Left forelimb (tissue), 1 donor: Measurements from ENCODE around the gene CCNJL.

Experiments
- DNase-seq: peaks from one replicate; pipeline ENCODE4 v3.0.0-alpha.2; 2018; ENCODE audit warnings: low spot score

The CCNJL gene

DNA sequence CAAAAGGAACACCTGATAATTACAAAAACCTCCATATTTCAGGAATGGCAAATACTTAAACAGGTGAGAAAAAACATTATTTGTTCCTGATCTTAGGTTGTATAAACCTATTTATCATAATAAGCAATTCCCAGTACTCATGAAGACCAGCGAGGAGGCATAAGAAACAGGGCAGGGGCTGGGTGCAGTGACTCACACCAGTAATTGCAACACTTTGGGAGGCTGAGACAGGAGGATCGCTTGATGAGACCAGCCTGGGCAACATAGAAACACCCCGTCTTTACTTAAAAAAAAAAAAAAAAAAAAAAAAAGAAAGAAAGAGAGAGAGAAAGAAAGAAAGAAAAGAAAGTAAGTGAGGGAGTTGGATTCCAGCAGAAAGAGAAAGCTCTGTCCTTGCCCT, 21.6 kb downstream of the CCNJL start:
- no peak for DNase-seq

GRCh38 chr5:160289721-160290120, 22.6 kb downstream of the CCNJL start:
- peak; percentile 44 for DNase-seq

DNA sequence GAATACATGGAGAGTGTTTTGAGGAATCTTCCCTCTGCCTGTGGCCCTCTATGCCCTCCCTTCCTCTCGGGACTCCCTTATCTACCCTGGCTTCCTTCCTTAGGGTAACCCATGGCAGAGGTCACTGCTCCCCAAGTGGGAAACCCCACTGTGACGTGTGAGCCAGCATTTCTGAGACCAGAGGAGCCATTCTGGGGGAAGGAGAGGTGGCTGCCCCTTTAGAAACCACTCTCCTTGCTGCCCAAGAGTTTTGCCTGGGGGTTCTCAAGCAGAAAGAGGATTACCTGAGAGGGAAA, 23.1 kb downstream of the CCNJL start:
- no peak for DNase-seq

- DNase-seq, result no peak
These were observed 24.8 kb downstream of the CCNJL start for GRCh38 chr5:160287378-160288051.

DNA sequence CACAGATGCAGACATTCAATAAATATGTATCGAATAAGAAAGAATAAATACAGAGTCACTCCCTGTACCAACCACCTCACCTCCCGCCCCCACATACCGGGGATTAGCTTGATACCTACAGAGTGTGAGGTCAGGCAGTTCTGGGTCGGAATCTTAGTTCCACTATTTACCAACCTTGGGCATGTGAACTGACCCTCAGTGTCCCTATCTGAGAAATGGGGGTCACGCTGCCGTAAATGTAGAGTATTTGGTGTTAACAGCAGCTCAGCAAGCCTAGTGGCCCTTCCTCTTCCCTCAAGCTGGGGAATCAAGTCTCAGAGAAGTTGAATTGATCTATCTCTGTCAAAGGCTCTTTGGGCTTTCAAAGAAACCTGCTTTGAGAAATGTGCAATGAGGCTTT, 25.4 kb downstream of the CCNJL start:
- no peak for DNase-seq

- DNase-seq, result no peak
These were observed 27.0 kb downstream of the CCNJL start for GRCh38 chr5:160285316-160285715.

GRCh38 chr5:160284291-160284873, 28.0 kb downstream of the CCNJL start:
- no peak for DNase-seq

DNA sequence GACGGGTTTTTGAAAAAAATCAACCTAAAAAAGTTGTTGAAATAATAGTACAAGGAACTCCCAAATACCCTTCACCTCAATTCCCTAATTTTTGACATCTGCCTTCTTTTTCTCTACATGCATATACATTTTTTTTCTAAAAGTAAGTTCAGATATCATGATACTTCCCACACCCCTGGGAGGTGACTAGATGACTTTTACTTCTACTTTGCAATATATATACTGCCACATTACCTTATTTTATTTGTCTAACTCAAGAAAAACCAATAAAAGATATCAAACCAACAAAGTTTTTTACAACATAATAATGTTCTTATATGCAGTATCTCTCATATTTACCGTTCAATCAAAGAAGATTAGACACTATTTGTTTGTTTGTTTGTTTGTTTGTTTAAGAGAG, 31.1 kb downstream of the CCNJL start:
- no peak for DNase-seq

GRCh38 chr5:160280384-160281095, 31.8 kb downstream of the CCNJL start:
- no peak for DNase-seq

DNA sequence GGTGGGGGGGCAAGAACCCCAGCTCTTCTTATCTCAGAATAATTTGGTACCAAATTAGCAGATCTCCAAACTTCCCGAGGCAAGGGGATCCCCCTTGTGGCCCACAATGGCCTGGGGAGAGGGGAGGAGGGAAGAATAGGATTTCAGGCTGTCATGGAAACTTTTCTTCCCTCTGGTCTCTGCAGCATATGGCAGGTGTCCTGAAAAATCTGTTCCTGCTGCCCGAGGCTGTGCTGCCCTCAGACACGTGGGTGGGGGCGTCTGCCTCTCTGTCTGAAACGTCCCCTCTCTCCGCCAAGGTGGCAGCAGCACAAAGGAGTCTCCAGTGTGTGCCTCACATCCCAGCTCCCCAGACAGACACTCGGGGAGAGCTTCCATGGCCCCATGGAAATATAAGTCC, 34.0 kb downstream of the CCNJL start:
- no peak for DNase-seq

GRCh38 chr5:160274483-160274931, 37.9 kb downstream of the CCNJL start:
- DNase-seq, result no peak

DNA sequence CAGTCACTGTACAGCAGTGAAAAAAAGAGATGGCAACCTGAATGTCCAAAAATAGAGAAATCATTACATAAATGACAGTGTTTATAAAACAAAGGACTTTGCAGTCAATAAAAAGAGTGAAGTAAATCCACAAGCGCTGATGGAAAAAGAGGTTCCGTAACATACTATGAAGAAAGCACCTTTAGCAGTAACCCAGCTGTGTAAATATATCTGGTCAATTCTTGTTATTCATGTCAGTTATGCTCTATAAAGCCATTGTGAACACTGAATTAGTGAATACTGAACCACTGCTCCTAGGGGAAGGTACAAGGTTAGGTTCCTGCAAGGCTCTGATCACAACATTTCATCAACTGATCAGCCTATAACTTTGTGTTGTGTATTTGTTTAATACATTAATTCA, 39.5 kb downstream of the CCNJL start:
- no peak for DNase-seq

GRCh38 chr5:160272264-160272663, 40.1 kb downstream of the CCNJL start:
- no peak for DNase-seq

GRCh38 chr5:160271836-160272235, 40.5 kb downstream of the CCNJL start:
- DNase-seq, result no peak

- no peak for DNase-seq
These were observed 41.0 kb downstream of the CCNJL start for GRCh38 chr5:160271396-160271795.

- no peak for DNase-seq
These were observed 41.7 kb downstream of the CCNJL start for GRCh38 chr5:160270704-160271103.

- DNase-seq, result no peak
These were observed 43.3 kb downstream of the CCNJL start for GRCh38 chr5:160269017-160269416.

- DNase-seq, result no peak
These were observed 44.2 kb downstream of the CCNJL start for GRCh38 chr5:160268121-160268520.

DNA sequence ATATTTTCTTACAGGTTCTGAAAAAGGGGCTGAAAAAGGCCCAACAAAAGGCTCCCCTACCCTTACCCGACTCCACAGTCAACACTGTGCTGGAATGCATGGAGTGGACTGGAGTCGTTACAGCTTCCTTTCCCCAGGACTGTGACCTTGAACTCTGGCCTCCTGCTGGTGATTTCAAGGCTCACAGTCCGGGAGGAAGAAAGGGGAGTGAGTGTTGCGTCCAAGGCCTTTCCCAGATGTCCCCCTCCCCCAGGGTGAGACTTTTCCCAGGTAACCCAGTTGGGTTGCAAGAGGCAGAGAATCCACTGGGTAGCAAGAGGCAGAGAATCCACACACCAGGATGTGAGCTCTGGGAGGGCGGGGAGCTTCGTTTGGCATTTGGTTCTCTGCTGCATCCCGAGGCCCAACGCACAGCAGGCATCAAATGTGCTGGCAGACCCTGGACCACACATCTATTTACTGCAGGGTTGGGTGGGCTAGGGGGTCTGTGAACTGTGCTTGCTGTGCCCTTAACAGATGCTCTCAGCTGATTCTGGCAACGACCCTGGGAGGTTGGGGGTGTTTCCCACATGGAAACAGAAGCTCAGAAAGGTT, 45.5 kb downstream of the CCNJL start:
- DNase-seq, result no peak

- DNase-seq, result no peak
These were observed 46.3 kb downstream of the CCNJL start for GRCh38 chr5:160266044-160266443.

DNA sequence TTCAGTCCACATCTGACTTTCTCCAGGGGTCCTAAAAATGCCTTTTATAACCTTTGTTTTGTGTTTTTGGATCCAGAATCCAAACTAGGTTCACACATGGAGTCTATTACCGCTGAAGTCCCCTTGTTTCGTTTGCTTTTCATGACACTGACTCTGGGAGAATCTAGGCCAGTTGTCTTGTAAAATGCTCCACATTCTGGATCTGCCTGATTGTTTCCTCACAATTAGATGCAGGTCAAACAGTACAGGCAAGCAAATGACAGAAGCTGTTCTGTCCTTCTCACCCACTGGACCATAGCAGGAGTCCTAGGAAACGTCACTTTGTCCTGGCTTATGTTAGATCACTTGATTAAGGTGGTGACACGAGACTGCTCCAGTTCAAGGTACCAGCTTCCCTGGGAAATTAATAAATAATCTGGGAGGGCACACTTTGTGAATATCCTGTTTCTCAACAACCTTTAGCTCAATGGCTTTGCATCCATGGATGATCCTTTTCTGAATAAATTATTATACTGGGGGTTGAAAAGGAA, 49.0 kb downstream of the CCNJL start:
- DNase-seq, result no peak

DNA sequence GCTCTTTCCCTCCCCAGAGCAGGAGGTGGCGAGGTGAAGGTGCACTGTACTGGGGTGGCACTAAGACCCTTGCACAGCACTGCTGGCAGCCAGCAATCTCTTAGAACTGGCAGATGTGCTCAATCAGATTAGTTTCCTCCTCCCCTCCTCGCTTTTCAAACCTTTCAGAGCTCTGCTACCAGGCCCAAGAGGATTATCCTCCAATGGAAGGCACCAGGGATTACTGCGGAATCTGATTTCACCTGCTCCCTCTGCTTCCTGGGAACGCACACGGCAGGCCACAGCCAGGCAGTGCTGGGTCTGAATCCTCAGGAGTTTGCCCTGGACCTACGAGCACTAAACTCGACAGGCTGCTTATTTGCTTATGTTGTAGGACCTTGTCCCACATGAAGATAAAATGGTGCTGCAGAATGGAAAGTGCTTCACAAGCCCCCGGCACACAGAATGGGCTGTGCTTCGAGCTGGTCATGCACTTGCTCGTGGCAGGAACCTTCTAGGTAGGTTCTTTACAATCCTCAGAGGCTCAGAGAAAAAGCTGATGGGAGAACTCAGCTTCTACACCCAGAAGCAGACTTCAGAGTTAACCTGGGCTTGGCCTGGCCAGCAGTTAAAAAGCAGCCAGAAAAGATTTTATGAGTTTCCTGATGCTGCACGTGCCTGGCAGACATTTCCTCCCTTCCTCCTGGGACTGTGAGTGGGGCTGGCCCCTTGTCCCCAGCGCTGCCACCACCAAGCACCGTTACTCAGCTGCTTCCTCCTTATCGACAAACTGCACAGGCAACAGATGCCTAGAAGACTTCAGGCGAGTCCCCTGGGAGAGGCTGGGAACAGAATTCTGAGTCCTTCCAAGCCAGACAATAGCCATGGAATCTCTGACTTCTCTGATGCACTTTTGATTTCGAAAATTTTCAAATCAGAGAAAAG, 50.0 kb downstream of the CCNJL start:
- DNase-seq, result no peak
